ENCODE results near the gene HPSE2. TPM values are rescaled to one million over a fixed set of nuclear protein-coding genes. Genes with fewer than 3 reads are reported as not detected.
A peak's percentile ranks its signal among the peaks of the same experiment; 100 is the strongest.

The HPSE2 gene
- total RNA-seq, 1 donor, result not detected

DNA sequence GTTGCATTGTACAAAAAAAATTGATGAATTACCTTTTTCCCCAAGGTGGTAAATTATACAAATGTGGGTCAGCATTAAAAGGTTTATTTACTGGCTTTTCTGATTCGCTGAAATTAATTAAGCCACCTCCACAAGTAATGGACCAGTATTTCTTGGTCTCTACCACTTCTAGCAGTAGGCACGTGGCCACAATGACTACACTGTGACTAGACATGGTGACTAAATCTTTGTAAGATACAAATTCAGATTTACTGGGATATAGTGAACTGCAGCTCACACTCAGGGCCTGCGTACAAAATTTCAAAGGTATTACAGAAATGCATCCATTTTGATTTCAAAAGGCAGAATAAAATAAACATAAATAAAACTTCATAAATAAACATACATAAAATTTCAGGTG, 10.9 kb downstream of the HPSE2 start:
- no peak for DNase-seq (ENCODE audit: low read depth)
- TF ChIP-seq, protein P1, sequence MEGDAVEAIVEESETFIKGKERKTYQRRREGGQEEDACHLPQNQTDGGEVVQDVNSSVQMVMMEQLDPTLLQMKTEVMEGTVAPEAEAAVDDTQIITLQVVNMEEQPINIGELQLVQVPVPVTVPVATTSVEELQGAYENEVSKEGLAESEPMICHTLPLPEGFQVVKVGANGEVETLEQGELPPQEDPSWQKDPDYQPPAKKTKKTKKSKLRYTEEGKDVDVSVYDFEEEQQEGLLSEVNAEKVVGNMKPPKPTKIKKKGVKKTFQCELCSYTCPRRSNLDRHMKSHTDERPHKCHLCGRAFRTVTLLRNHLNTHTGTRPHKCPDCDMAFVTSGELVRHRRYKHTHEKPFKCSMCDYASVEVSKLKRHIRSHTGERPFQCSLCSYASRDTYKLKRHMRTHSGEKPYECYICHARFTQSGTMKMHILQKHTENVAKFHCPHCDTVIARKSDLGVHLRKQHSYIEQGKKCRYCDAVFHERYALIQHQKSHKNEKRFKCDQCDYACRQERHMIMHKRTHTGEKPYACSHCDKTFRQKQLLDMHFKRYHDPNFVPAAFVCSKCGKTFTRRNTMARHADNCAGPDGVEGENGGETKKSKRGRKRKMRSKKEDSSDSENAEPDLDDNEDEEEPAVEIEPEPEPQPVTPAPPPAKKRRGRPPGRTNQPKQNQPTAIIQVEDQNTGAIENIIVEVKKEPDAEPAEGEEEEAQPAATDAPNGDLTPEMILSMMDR (IDR thresholded peaks at IDR 0.05; ENCODE audit: insufficient read depth, low read length), result no peak
- H3K4me3 ChIP-seq (ENCODE audit: low read depth, low read length), result no peak overlapping the region

DNA sequence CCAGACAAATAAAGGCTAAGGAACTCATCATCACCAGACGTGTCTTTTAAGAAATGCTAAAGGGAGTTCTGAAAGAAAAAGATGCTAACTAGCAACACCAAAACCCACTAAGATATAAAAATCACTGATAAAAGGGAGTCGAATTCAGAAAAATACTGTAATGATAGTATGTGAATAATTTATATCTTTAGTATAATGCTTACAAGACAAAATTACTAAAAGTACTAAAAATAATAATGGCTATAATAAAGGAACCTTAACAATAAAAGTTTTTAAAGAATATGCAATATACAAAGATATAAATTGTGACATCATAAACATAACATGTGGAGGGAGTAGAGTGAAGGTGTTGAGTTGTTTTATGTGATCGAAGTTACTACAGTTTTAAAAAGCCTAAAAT, 28.3 kb downstream of the HPSE2 start:
- H3K4me3 ChIP-seq (ENCODE audit: low read depth, low read length), result no peak overlapping the region
- TF ChIP-seq, protein P1 (IDR thresholded peaks at IDR 0.05; ENCODE audit: insufficient read depth, low read length), result no peak

DNA sequence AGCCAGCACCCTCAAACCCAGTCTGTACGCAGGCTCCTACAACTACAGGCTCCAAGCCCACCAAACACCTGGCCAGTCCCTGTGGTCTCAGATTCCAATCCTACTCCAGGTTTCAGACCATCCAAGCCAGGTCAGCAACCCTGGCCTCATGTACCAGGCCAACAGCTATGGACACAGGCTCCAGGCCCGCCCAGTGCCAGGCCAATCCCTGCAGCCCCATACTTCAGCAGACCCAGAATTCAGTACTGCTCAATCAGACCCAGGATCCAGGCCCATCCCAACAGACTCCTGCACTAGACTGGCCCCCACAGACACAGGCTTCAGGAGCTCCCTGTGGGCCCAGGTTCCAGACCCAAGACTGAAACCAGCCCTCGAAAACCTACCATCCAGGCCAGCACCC, 32.3 kb downstream of the HPSE2 start:
- no peak overlapping the region for H3K4me3 ChIP-seq (ENCODE audit: low read depth, low read length)
- no peak for DNase-seq (ENCODE audit: low read depth)
- TF ChIP-seq, protein P1 (IDR thresholded peaks at IDR 0.05; ENCODE audit: insufficient read depth, low read length), result no peak

More for the DNA sequence above, 28.3 kb downstream of the HPSE2 start:
- DNase-seq (ENCODE audit: low read depth), result no peak

DNA sequence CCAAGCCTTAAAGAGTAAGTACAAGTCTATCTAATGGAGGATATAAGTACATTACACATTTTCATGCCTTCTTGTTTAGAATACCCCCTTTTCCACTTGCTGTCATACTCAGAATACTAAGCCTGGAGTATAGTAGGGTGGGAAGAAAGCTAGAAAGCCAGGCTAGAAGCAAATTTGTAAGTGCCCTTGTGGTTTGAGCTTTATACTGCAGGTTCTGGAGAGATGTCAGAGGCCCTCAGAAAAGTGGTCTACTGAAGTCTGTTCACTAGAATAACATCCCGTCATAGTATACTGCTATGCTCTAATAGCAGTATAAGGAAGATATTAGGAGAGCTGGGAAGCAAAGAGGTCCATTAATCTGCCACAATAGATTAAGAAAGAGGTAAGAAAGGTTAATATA, 62.7 kb downstream of the HPSE2 start:
- no peak overlapping the region for H3K4me3 ChIP-seq (ENCODE audit: low read depth, low read length)
- TF ChIP-seq, protein P1 (IDR thresholded peaks at IDR 0.05; ENCODE audit: insufficient read depth, low read length), result no peak
- no peak for DNase-seq (ENCODE audit: low read depth)

DNA sequence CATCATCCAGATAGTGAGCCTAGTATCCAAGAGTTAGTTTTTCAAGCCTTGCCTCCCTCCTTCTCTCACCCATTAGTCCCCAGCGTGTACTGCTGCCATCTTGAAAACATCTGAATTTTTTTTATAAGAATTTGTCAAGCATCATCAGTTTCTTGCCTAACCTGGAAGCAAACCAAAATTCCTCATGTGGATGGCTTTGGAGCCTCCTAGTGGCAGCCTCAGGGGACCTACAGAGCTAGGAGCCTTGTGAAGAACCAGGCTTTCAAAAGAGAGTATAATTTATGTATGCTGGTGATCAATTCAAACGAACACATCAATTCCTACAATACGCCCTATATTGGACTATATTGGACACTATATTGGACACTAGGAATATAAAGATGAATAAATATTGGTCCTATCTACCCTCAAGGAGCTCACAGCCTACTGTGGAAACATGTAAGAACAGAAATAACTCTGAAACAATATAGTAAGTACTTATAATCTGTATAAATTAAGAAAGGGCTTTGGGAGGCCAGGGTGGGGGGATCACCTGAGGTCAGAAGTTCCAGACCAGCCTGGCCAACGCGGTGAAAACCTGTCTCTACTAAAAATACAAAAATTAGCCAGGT, 63.4 kb downstream of the HPSE2 start:
- DNase-seq (ENCODE audit: low read depth), result peak; percentile 0
- H3K4me3 ChIP-seq (ENCODE audit: low read depth, low read length), result no peak overlapping the region
- TF ChIP-seq, protein P1 (IDR thresholded peaks at IDR 0.05; ENCODE audit: insufficient read depth, low read length), result no peak

DNA sequence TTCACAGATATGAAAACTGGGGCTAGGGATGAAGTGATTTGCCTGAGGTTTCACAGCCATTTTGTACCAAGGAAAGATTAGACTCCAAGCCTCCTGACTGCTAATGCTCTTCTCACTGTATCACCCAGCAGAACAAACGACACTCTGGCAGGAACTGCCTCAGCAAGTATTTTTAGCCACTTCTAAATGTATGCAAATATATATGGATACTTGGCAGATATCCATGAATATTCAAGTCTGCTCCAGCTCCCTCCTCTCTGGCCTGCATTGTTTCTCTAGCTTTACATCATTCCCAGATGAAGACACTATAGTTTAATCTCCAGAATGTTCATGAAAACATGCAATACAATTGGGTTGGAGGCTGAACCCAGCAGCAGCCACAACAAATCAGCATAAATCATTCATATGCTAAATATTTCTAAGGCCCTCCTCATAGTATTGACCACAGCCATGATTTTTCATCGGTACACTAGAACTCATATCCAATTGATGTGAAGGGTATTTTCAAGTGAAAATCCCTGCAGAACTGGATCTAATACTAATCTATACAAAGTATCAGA, 65.5 kb downstream of the HPSE2 start:
- no peak for DNase-seq (ENCODE audit: low read depth)
- no peak overlapping the region for H3K4me3 ChIP-seq (ENCODE audit: low read depth, low read length)
- TF ChIP-seq, protein P1 (IDR thresholded peaks at IDR 0.05; ENCODE audit: insufficient read depth, low read length), result no peak

DNA sequence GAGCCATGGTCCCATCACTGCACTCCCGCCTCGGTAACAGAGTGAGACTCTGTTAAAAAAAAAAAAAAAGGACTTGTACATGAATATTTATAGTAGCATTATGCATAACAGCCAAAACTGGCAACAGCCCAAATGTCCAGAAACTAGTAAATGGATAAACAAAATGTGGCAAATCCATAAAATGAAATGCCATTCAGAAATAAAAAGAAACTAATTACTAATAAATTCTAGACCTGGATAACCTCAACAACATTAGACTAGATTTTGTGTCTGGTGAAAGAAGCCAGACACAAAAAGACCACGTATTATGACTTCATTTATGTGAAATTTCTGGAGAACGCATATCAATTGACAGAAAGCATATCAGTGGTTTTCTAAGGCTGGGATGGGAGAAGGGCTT, 74.5 kb downstream of the HPSE2 start:
- H3K4me3 ChIP-seq (ENCODE audit: low read depth, low read length), result no peak overlapping the region
- TF ChIP-seq, protein P1 (IDR thresholded peaks at IDR 0.05; ENCODE audit: insufficient read depth, low read length), result no peak
- DNase-seq (ENCODE audit: low read depth), result no peak
